Stimulated activated CD4-positive, alpha-beta T cell treated with anti-CD3 and anti-CD28 coated beads, Interleukin-12 subunit alpha, Interleukin-12 subunit beta, amount 100 ng/mL, for 48 hours (primary cell): ENCODE results near the gene GRK3.

Experiments used
- DNase-seq, 3 donors: peaks; one replicate each; pipeline ENCODE4 v3.0.0-alpha.2; 2020; ENCODE audit warnings: low read depth in 2 of 3, low spot score in 1 of 3

GRK3 gene

GRCh38 chr22:25658633-25659032, 94.2 kb downstream of the GRK3 start:
- no peak for DNase-seq

DNA sequence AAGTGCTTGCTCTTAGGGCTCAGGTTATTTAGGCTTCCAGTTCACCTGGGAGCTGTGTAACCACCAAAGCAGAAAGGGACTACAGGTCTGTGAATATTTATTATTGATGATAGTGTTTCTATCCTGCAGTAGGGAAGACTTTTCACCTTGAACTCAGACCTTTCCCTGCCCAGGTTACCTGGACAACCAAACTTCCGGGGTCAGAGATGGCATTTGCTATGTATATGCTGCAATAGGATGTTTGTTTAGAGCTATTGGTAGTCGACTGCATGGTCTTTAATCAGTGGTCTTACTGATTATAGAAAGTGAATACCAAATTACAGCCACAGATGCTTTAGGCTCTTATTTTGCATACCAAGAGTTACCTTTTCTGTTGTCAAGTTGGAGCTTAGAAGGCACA, 94.9 kb downstream of the GRK3 start:
- no peak for DNase-seq

DNA sequence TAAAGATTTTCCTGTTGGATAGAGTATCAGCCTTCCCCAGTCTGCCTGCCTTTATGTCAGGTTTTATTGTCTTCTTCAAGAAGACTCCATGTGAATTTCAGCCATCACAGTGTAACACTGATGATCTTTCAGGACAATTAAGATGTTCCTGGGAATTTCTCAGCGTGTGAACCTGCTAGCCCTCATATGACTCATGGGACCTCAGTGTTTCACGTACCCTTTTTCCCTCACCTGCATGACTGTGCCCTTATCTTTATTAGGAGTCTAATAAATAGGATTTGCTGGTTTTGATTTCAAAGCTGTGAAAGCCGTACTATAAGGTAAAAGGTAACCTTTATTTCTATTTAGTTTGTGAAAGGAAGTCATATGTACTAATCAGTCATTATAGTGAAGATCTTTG, 95.9 kb downstream of the GRK3 start:
- no peak for DNase-seq

DNA sequence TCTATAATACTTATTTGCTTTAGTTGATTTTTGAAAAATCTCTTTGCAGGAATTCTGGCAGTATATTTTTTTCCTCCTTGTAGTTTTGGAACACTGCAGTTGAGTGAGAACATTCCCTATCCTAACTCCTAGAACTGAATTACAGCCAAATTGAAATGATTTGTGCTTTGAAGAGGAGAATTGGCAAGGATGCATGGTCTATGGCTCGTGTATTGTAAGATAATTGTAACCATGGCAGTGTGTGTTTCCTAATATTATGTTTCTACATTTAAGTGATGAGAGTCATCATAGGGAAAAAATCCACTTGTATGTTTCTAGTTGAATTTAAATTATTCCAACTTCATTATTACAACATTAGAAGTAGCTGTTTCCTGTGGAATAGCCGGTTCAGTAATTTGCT, 96.6 kb downstream of the GRK3 start:
- no peak for DNase-seq

GRCh38 chr22:25663654-25664053, 99.2 kb downstream of the GRK3 start:
- DNase-seq = no peak

DNA sequence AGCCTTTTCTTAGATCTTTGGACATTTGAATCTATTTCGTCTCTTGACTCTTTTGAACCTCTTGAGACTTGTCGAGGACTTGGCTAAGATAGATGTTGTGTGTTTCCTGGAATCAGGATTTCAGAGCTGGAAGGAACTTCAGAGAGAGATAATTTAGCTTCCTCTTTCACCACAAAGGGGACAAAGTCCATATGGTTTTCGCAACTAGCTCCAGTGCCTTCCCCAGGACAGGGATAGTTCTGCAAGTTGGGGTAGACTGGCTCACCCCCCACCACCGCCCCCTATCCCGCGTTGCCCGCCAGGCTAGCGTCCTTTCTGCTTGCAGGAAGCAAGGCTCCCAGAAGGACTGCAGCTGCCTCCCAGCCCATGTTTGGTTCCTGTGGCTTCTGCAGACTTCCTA, 101.8 kb downstream of the GRK3 start:
- DNase-seq = no peak

DNA sequence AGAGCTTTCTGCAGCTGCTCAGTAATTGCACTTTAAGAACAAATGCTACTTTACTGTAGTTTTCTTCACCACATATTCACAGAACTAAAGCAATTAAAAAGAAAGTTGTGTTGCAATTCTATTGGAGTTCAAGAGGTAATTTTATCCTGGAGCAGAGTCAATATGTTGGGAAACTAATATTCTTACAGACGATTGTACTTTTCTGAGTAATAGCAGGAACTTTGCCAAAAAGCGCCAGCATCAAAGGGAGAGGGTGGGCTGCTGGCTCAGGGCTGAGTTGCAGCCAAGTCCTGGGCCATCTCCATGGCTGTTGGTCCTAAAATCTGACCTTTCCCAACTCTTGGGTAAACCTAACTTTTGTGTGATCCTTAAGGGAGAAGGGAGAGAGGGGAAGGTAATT, 104.0 kb downstream of the GRK3 start:
- no peak for DNase-seq

DNA sequence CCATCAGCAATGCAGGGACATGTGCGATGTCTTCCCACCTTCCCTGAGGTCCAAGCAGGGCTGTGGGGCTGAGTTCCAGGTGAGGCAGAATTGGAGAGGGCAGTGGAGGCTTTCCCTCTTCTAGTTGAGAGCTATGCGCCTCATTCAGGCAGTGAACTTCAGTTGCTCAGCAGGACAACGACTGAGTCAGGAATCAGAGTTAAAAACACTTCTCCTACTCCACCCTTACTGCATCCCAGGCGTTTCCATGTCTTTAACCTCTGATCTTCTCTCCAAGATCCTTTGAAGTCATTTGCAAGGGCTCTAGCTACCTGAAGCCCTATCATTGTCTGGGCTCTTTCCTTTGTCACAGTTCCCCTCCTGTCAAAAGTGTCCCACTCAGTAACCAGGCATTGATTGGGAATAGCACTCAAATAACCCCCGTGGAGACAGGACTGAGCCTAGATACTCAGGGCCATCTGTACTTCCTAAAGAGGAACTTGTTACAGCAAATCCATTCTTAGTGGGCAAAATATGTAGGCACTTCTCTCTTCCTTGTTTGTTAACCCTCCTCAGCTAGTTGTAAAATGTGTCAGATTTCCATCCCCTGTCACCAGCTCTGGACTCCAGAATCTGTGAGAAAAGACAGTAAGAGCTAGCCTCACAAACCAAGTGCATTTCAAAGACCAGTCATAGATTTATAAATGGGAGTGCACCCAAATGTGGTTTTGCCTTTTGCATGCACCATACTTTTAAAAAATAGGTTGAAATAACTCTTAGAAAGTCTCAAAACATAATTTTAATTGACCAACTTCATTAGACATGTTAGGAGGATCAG, 105.0 kb downstream of the GRK3 start:
- no peak for DNase-seq

- no peak for DNase-seq
Observed at GRCh38 chr22:25670070-25670461, 105.6 kb downstream of the GRK3 start.

- no peak for DNase-seq
Observed at GRCh38 chr22:25672289-25673084, 108.0 kb downstream of the GRK3 start.

DNA sequence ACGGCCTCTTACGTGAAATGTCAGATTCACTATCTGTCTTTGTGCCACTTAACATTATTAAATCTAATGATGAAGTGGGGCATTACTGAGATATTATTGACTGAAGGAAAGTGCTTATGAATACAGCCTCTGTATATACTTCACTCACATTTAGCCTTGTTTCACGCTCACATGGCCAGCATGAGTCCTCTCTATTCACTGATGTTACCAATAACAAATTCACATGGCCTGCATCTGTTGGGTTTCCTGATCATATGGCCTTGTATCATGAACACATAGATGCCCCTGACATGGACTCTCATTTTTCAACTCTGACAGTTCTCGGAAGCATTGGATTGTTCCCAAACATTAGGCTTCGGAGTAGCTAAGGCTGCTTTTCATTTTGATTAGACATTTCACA, 109.2 kb downstream of the GRK3 start:
- no peak for DNase-seq

DNA sequence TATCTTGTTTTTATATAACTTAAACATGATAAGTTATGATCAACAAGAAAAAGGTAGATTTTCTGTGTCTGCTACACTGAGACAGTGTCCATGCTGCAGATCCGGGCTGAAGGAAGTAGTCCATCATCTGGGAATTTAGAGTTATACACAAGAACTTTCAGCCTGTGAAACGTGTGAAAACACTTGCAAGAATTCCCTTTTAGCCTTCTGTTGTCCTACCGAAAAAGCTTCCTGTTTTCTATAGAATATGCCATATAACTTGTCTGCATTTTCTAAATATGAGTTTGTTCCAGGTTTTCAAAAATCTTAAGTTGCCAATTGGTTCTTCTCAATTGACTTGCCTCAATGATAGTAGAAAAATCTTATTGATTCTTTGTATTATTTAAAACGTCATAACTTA, 113.2 kb downstream of the GRK3 start:
- DNase-seq = no peak

DNA sequence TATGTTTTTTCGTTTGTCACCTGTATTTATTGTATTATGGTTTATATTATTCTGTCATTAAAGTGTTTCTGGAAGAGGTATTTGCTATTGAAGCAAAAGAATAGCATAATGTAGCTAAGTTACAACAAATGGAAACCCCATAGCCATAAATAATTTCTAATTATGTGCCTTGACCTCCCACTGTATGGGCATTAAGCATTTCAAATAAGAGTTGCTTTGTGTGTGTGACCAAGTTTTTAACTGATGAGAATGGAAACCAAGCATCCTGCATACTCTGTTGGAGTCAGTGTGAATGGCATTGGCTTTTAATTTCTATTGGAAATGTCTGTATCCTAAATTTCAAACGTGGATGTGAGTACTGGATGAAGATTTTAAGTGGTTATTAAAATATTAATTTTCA, 115.6 kb downstream of the GRK3 start:
- DNase-seq = no peak

GRCh38 chr22:25680956-25681355, 116.5 kb downstream of the GRK3 start:
- no peak for DNase-seq

- no peak for DNase-seq
Observed at GRCh38 chr22:25682109-25682508, 117.6 kb downstream of the GRK3 start.

GRCh38 chr22:25688627-25689026, 124.2 kb downstream of the GRK3 start:
- no peak for DNase-seq

DNA sequence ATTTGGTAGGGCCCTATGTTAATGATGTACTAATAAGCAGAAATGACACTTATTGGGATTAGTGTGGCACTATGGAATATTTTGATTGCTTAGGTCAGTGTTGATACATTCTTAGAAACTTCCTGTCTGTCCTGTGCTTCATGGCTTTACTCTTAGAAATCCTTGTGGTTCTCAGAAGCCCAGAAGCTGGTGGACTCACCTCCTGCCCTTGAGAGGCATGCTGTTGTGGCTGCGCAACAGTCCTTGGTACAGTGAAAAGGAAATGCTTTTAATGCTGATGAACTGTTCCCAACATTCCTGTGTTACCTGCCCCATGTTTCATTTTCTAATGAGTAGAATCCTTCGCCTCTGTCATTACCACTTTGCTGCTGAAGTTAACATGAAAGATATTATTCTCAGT, 125.2 kb downstream of the GRK3 start:
- no peak for DNase-seq

DNA sequence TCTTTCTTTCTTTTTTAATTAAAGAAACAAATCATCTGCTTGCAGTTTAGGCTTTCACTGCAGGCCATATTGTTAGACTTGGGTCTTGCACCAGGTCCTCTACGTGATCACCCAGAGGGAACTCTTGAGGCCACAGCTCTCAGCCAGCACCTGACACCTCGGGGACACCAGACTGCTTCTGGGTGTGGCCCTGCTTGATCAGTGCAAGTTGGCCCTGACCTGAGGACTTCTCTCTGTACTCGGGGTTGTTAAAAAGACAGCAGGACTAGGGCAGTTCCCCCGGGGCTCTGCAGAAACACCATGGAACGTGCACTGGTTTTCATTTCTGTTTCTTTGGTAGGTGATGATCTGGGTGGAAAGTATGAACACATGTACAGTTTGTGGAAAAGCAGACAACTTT, 126.3 kb downstream of the GRK3 start:
- no peak for DNase-seq

DNA sequence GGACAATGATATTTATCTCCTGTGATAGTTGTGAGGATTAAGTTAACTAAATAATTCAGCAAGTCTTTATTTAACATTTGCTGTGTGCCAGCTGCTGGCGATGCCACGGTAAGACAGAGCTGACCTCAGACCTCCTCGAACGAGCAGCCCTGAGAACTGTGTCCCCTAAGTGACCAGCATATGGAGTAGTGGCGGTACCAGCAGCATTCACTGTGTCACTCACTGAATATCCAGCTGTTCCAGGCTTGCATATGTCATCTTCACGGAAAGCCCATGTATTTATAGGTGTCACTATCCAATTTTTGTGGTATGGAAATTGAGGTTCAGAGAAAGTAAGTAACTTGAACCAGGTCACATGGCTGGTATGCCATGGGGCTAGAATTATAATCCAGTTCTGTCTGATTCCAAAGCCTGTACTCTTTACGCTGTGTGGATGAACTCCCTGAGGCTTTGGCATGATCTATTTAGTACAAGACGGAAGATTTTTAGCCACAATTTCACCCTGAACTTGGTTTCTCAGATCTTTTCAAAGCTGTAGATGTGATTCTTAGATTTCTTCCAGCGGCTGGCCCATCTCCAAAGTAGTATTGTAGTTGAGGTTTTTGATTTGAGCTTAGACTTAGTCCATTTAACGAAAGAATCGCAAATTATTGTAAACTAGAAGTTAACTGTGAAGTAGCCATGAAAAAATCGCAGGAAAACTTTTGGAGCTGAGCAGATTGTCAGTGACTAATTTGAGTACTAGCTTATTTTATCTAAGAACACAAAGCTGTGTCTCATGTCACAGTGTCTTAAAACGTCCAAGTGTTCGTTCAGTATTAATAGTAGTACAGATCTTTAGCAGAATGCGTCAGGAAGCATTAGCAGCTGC, 128.2 kb downstream of the GRK3 start:
- DNase-seq = no peak

GRCh38 chr22:25693268-25693565, 128.7 kb downstream of the GRK3 start:
- DNase-seq = no peak

GRCh38 chr22:25694196-25694907, 129.9 kb downstream of the GRK3 start:
- DNase-seq = no peak
